ENCODE measurements around the gene PTPRR.

DNA sequence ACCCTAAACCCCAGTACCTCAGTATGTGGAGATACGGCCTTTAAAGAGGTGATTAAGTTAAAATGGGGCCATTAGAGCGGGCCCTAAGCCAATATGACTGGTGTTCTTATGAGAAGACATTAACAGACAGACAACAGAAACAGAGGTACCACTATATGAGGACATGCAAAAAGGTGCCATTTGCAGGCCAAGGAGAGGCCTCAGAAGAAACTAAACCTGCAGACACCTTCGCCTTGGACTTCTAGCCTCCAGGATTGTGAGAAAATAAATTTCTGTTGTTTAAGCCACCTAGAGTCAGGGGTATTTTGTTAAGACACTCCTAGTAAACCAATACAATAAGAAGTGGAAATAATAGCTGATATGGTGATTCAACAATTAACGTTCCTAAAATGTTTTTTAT lies 315.9 kb downstream of the PTPRR start:
- TF ChIP-seq, protein P1, sequence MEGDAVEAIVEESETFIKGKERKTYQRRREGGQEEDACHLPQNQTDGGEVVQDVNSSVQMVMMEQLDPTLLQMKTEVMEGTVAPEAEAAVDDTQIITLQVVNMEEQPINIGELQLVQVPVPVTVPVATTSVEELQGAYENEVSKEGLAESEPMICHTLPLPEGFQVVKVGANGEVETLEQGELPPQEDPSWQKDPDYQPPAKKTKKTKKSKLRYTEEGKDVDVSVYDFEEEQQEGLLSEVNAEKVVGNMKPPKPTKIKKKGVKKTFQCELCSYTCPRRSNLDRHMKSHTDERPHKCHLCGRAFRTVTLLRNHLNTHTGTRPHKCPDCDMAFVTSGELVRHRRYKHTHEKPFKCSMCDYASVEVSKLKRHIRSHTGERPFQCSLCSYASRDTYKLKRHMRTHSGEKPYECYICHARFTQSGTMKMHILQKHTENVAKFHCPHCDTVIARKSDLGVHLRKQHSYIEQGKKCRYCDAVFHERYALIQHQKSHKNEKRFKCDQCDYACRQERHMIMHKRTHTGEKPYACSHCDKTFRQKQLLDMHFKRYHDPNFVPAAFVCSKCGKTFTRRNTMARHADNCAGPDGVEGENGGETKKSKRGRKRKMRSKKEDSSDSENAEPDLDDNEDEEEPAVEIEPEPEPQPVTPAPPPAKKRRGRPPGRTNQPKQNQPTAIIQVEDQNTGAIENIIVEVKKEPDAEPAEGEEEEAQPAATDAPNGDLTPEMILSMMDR (IDR thresholded peaks at IDR 0.05): no peak
- TF ChIP-seq POLR2A (IDR thresholded peaks at IDR 0.05): no peak

All from adrenal gland (tissue), 5 donors.